GM23338 (cell line): ENCODE measurements around the gene ADAMTS10. TPM values are rescaled to one million over a fixed set of nuclear protein-coding genes. Genes with fewer than 3 reads are reported as not detected.

Experiments used
- ATAC-seq: fragments of 200-7000 bp; cut with Tn5 transposase; 3 replicates; pipeline ENCODE4 v1.9.1; 2020
- DNase-seq: peaks from one replicate; pipeline ENCODE4 v3.0.0-alpha.2; 2015; ENCODE audit warnings: low spot score
- H2AFZ ChIP-seq: fragments of 200-600 bp; sonication (generic); 2 replicates; pipeline ENCODE4 v1.8.0; 2016; ENCODE audit warnings: antibody characterized with exemption, mild to moderate bottlenecking, moderate library complexity
- H3F3A ChIP-seq: fragments of 200-600 bp; sonication (generic); replicated peaks from 2 replicates; pipeline ENCODE4 v1.8.0; 2017; ENCODE audit warnings: antibody characterized with exemption, mixed run types, low read depth
- H3K27ac ChIP-seq: fragments of 200-600 bp; sonication (generic); 2 replicates; pipeline ENCODE4 v1.6.1; 2016; ENCODE audit warnings: low read depth
- H3K27me3 ChIP-seq: fragments of 200-600 bp; sonication (generic); 2 replicates; pipeline ENCODE4 v1.8.0; 2016; ENCODE audit warnings: mild to moderate bottlenecking, mixed run types, moderate library complexity; ENCODE audit not compliant: insufficient read depth
- H3K36me3 ChIP-seq: fragments of 200-600 bp; sonication (generic); 2 replicates; pipeline ENCODE4 v1.8.0; 2016; ENCODE audit warnings: mild to moderate bottlenecking; ENCODE audit not compliant: insufficient read depth
- H3K4me1 ChIP-seq: fragments of 200-600 bp; sonication (generic); 2 replicates; pipeline ENCODE4 v1.8.0; 2016; ENCODE audit warnings: mild to moderate bottlenecking, moderate library complexity; ENCODE audit not compliant: insufficient read depth
- H3K4me2 ChIP-seq: fragments of 200-600 bp; sonication (generic); 2 replicates; pipeline ENCODE4 v1.7.1; 2017; ENCODE audit warnings: mixed run types
- H3K4me3 ChIP-seq: fragments of 200-600 bp; sonication (generic); 2 replicates; pipeline ENCODE4 v1.6.1; 2016; ENCODE audit warnings: mixed run types
- H3K79me2 ChIP-seq: fragments of 200-600 bp; sonication (generic); replicated peaks from 2 replicates; pipeline ENCODE4 v1.8.0; 2017; ENCODE audit warnings: mild to moderate bottlenecking; ENCODE audit not compliant: insufficient read depth
- H3K9me2 ChIP-seq: fragments of 200-600 bp; sonication (generic); 2 replicates; pipeline ENCODE4 v1.8.0; 2017; ENCODE audit not compliant: insufficient read depth
- H4K20me1 ChIP-seq: fragments of 200-600 bp; sonication (generic); replicated peaks from 2 replicates; pipeline ENCODE4 v1.8.0; 2017; ENCODE audit warnings: mild to moderate bottlenecking; ENCODE audit not compliant: insufficient read depth
- H3K27ac Mint-ChIP-seq: 2 replicates; pipeline ENCODE4 v1.8.0; 2020; ENCODE audit warnings: inconsistent platforms, mild to moderate bottlenecking, moderate library complexity, mixed read lengths
- H3K27me3 Mint-ChIP-seq: 3 replicates; pipeline ENCODE4 v1.8.0; 2022; ENCODE audit warnings: low read depth, mild to moderate bottlenecking, moderate library complexity, mixed read lengths, inconsistent platforms; ENCODE audit not compliant: insufficient read depth, poor library complexity
- H3K36me3 Mint-ChIP-seq: 3 replicates; pipeline ENCODE4 v1.8.0; 2021; ENCODE audit warnings: low read depth, mild to moderate bottlenecking, inconsistent platforms, moderate library complexity, mixed read lengths
- H3K4me1 Mint-ChIP-seq: 3 replicates; pipeline ENCODE4 v1.8.0; 2020; ENCODE audit warnings: mild to moderate bottlenecking, inconsistent platforms, mixed read lengths
- H3K4me3 Mint-ChIP-seq: 3 replicates; pipeline ENCODE4 v1.8.0; 2021; ENCODE audit warnings: moderate library complexity, mild to moderate bottlenecking, inconsistent platforms, mixed read lengths
- H3K9me3 Mint-ChIP-seq: 3 replicates; pipeline ENCODE4 v1.8.0; 2020; ENCODE audit warnings: moderate library complexity, mild to moderate bottlenecking, inconsistent platforms, mixed read lengths
- CTCF ChIP-seq, 2 experiments: fragments of 200-600 bp in 1 of 2; sonication (generic) in 1 of 2; conservative IDR thresholded peaks; 2 replicates each; pipeline versions ENCODE4 v1.5.1 to v1.6.1; 2016 to 2017; ENCODE audit warnings: antibody characterized with exemption in 2 of 2, low read depth in 2 of 2, mild to moderate bottlenecking in 2 of 2, moderate library complexity in 1 of 2
- ETS1 ChIP-seq: IDR thresholded peaks from 2 replicates; pipeline ENCODE4 v1.6.1; 2016; ENCODE audit warnings: antibody characterized with exemption
- EZH2 ChIP-seq: fragments of 200-600 bp; sonication (generic); IDR thresholded peaks from one replicate; pipeline ENCODE4 v1.8.0; 2017; ENCODE audit warnings: antibody characterized with exemption, mild to moderate bottlenecking, low read depth; ENCODE audit not compliant: unreplicated experiment
- REST ChIP-seq: IDR thresholded peaks from one replicate; pipeline ENCODE4 v1.6.1; 2018; ENCODE audit warnings: antibody characterized with exemption; ENCODE audit not compliant: unreplicated experiment
- STAT1 ChIP-seq: IDR thresholded peaks from one replicate; pipeline ENCODE4 v1.6.1; 2016; ENCODE audit warnings: antibody characterized with exemption; ENCODE audit not compliant: unreplicated experiment
- ZNF462 ChIP-seq: fragments of 250-450 bp; sonication (Bioruptor Pico); IDR thresholded peaks from 2 replicates; pipeline ENCODE4 v1.5.0; 2020; ENCODE audit warnings: mild to moderate bottlenecking, moderate library complexity
- polyA plus RNA-seq: library from polyadenylated mRNA; unstranded; fragments of >200 nt; fragmentation: Nextera tagmentation; extraction: Ambion mirVana; gene quantifications from 2 replicates; pipeline ENCODE4 v1.2.1, GENCODE V29; 2016
- total RNA-seq: library from RNA; depleted of rRNA; stranded (reverse); fragments of >200 nt; shearing (Covaris generic); gene quantifications from 2 replicates; pipeline ENCODE4 v1.2.3, GENCODE V29; 2014

The ADAMTS10 gene
- total and polyA plus RNA-seq, 2 experiments from 2014 or later = 5.0 to 25.9 TPM

GRCh38 chr19:8584965-8585893, 25.3 kb downstream of the ADAMTS10 start:
- Histone ChIP-seq H4K20me1 (0 out of 2 replicates have a peak, but pooled peaks cover 3% of the 10 kb centered on the region), H3K4me2 (no peak overlapping the region), H3K27ac (no peak overlapping the region), H2AFZ (no peak overlapping the region), H3K4me3 (no peak overlapping the region), H3K9me2 (no peaks in the 10 kb centered on the region), H3K27me3 (peaks cover 9% of the 10 kb centered on the region; the same call in 1 of the 2 replicates), H3F3A (peaks cover 6% of the 10 kb centered on the region; the same call in 1 of the 2 replicates), H3K4me1 (no peaks in the 10 kb centered on the region), H3K36me3 (no peaks in the 10 kb centered on the region), H3K79me2 (no peaks in the 10 kb centered on the region)
- peaks cover 4% of the 10 kb centered on the region; the same call in 2 of the 3 replicates for H3K4me1 Mint-ChIP-seq
- TF ChIP-seq CTCF (conservative IDR thresholded peaks at IDR 0.05; ENCODE audit: low read depth in 2 of 2) (peak in 1 of 2 experiments; percentile 52; a peak in 2 of 4 replicates), EZH2 (no peak), ZNF462 (CRISPR knock-in tag) (no peak), REST (no peak), STAT1 (no peak), ETS1 (no peak)
- no peak overlapping the region for H3K27ac Mint-ChIP-seq
- no peak for DNase-seq
- H3K4me3 Mint-ChIP-seq = no peak overlapping the region
- H3K27me3 Mint-ChIP-seq = peaks cover 18% of the 10 kb centered on the region
- ATAC-seq = peak; percentile 5; the same call in 1 of the 3 replicates
- no peaks in the 10 kb centered on the region; the same call in 1 of the 3 replicates for H3K9me3 Mint-ChIP-seq
- peaks cover 3% of the 10 kb centered on the region; the same call in 1 of the 3 replicates for H3K36me3 Mint-ChIP-seq
